SK-N-SH (cell line): ENCODE measurements around the gene TOR1A.

Source experiments
- EP300 ChIP-seq, 2 experiments: IDR thresholded peaks; 2 replicates each; pipeline versions ENCODE4 v1.4.0 to v1.6.1; 2012; ENCODE audit warnings: borderline replicate concordance in 1 of 2, low read depth in 1 of 2, low read length in 1 of 2
- EZH2phosphoT487 ChIP-seq: fragments of 200-600 bp; sonication (generic); IDR thresholded peaks from 2 replicates; pipeline ENCODE4 v1.6.1; 2017; ENCODE audit warnings: low read depth, mixed run types, mild to moderate bottlenecking, antibody characterized with exemption, moderate library complexity, borderline replicate concordance
- GATA2 ChIP-seq: sonication (generic); formaldehyde crosslinking; IDR thresholded peaks from 2 replicates; pipeline ENCODE4 v1.5.0; 2020; ENCODE audit warnings: mild to moderate bottlenecking, missing genetic modification reagents
- JUND ChIP-seq: IDR thresholded peaks from 2 replicates; pipeline ENCODE4 v1.4.0; 2012
- POLR2AphosphoS5 ChIP-seq: IDR thresholded peaks from 2 replicates; pipeline ENCODE4 v1.6.1; 2012; ENCODE audit warnings: low read depth, low read length
- SIN3A ChIP-seq: IDR thresholded peaks from 2 replicates; pipeline ENCODE4 v1.6.1; 2012; ENCODE audit warnings: low read depth, mild to moderate bottlenecking, low read length, moderate library complexity, borderline replicate concordance
- SMC3 ChIP-seq: IDR thresholded peaks from 2 replicates; pipeline ENCODE4 v1.6.1; 2012; ENCODE audit warnings: low read depth, low read length, improper control_type of control experiment
- TAF1 ChIP-seq: IDR thresholded peaks from 2 replicates; pipeline ENCODE4 v1.6.1; 2012; ENCODE audit warnings: low read depth, mild to moderate bottlenecking, low read length, moderate library complexity, borderline replicate concordance
- TF ChIP-seq, protein P1 (sequence below): IDR thresholded peaks from 2 replicates; pipeline ENCODE4 v1.4.0; 2012; ENCODE audit warnings: low read depth, borderline replicate concordance
- TF ChIP-seq, protein P2 (sequence below): fragments of 200-600 bp; sonication (generic); IDR thresholded peaks from 2 replicates; pipeline ENCODE4 v1.6.1; 2017; ENCODE audit warnings: antibody characterized with exemption, mild to moderate bottlenecking, moderate library complexity
- TF ChIP-seq, protein P3 (sequence below): IDR thresholded peaks from 2 replicates; pipeline ENCODE4 v1.4.0; 2012; ENCODE audit warnings: low read depth, borderline replicate concordance
- TF ChIP-seq, protein P4 (sequence below): IDR thresholded peaks from 2 replicates; pipeline ENCODE4 v1.4.0; 2012; ENCODE audit warnings: low read depth

DNA sequence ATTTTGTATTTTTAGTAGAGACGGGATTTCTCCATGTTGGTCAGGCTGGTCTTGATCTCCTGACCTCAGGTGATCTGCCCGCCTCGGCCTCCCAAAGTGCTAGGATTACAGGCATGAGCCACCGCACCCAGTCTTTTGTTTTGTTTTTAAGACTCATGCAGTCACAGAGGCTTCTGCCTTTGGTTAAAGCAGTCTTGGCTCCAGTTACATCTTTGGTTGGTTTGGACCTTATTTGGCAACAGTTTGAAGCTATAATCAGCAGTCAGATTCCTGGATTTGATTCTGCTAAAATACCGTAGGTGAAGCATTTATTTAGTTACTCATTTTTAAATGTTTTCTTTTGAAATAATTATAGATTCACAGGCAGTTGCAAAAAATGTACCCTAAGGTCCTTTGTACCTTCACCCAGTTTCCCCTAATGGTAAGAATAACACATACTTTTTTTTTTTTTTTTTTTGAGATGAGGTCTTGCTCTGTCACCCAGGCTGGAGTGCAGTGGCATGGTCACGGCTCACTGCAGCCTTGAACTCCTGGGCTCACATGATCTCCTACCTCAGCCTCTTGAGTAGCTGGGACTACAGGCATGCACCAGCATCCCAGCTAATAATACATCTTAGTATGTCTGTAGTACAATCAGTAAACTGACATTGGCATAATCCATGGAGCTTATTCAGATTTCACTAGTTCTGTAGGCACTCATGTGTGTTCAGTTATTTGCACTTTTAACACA is 27.1 kb upstream of the TOR1A start:
- TF ChIP-seq POLR2AphosphoS5 (no peak), TAF1 (no peak), GATA2 (CRISPR knock-in tag) (no peak), EP300 (IDR thresholded peaks at IDR 0.05; ENCODE audit: borderline replicate concordance in 1 of 2, low read depth in 1 of 2, low read length in 1 of 2) (no peak), JUND (no peak), SIN3A (no peak), SMC3 (no peak), EZH2phosphoT487 (no peak)
- TF ChIP-seq, protein P1, sequence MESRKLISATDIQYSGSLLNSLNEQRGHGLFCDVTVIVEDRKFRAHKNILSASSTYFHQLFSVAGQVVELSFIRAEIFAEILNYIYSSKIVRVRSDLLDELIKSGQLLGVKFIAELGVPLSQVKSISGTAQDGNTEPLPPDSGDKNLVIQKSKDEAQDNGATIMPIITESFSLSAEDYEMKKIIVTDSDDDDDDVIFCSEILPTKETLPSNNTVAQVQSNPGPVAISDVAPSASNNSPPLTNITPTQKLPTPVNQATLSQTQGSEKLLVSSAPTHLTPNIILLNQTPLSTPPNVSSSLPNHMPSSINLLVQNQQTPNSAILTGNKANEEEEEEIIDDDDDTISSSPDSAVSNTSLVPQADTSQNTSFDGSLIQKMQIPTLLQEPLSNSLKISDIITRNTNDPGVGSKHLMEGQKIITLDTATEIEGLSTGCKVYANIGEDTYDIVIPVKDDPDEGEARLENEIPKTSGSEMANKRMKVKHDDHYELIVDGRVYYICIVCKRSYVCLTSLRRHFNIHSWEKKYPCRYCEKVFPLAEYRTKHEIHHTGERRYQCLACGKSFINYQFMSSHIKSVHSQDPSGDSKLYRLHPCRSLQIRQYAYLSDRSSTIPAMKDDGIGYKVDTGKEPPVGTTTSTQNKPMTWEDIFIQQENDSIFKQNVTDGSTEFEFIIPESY = no peak
- TF ChIP-seq, protein P2, sequence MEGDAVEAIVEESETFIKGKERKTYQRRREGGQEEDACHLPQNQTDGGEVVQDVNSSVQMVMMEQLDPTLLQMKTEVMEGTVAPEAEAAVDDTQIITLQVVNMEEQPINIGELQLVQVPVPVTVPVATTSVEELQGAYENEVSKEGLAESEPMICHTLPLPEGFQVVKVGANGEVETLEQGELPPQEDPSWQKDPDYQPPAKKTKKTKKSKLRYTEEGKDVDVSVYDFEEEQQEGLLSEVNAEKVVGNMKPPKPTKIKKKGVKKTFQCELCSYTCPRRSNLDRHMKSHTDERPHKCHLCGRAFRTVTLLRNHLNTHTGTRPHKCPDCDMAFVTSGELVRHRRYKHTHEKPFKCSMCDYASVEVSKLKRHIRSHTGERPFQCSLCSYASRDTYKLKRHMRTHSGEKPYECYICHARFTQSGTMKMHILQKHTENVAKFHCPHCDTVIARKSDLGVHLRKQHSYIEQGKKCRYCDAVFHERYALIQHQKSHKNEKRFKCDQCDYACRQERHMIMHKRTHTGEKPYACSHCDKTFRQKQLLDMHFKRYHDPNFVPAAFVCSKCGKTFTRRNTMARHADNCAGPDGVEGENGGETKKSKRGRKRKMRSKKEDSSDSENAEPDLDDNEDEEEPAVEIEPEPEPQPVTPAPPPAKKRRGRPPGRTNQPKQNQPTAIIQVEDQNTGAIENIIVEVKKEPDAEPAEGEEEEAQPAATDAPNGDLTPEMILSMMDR = no peak
- TF ChIP-seq, protein P3, sequence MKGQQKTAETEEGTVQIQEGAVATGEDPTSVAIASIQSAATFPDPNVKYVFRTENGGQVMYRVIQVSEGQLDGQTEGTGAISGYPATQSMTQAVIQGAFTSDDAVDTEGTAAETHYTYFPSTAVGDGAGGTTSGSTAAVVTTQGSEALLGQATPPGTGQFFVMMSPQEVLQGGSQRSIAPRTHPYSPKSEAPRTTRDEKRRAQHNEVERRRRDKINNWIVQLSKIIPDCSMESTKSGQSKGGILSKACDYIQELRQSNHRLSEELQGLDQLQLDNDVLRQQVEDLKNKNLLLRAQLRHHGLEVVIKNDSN = no peak
- TF ChIP-seq, protein P4, sequence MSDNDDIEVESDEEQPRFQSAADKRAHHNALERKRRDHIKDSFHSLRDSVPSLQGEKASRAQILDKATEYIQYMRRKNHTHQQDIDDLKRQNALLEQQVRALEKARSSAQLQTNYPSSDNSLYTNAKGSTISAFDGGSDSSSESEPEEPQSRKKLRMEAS = no peak
